T-cell (primary cell): ENCODE measurements around the gene ARL6IP5. TPM values are rescaled to one million over a fixed set of nuclear protein-coding genes. Genes with fewer than 3 reads are reported as not detected.

Source experiments
- ATAC-seq, 4 experiments: fragments of 200-7000 bp in 3 of 4; fragments of 150-1000 bp in 1 of 4; cut with Tn5 transposase; replicated peaks in 1 of 4; 1 replicate in 3 of 4; 2 replicates in 1 of 4; pipeline ENCODE4 v1.10.0; 2021; ENCODE audit warnings: moderate library complexity in 3 of 4, mild to moderate bottlenecking in 2 of 4, moderate number of reproducible peaks in 1 of 4
- CTCF ChIA-PET, 2 donors: fragments of 300-600 bp; sonication (Branson Sonifier 250); formaldehyde crosslinking; loops; one replicate each; lab custom pipeline; 2022; ENCODE audit warnings: antibody characterized with exemption in 2 of 2; lab: Charles Lee
- POLR2A ChIA-PET, 2 donors: fragments of 300-600 bp; sonication (Branson Sonifier 250); formaldehyde crosslinking; loops; one replicate each; lab custom pipeline; 2022; ENCODE audit warnings: antibody characterized with exemption in 2 of 2; lab: Charles Lee
- DNase-seq, 35 experiments: peaks; one replicate each; pipeline versions ENCODE4 v3.0.0 to v3.0.0-alpha.2; 2013 to 2023
- H3K27ac ChIP-seq: one replicate; pipeline ENCODE4 v1.5.1; 2013; ENCODE audit warnings: low read length
- H3K27me3 ChIP-seq, 2 experiments: replicated peaks in 1 of 2; 1 replicate in 1 of 2; 2 replicates in 1 of 2; pipeline versions ENCODE4 v1.6.1 to v1.7.0; 2013; ENCODE audit warnings: low read length in 1 of 2, mixed read lengths in 1 of 2; ENCODE audit not compliant: control insufficient read depth in 2 of 2, insufficient read depth in 2 of 2; ENCODE audit errors: extremely low read depth in 1 of 2
- H3K36me3 ChIP-seq, 2 donors: 1 replicate in 1 of 2; 2 replicates in 1 of 2; pipeline versions ENCODE4 v1.6.1 to v1.7.0; 2013; ENCODE audit warnings: low read length in 1 of 2; ENCODE audit not compliant: control insufficient read depth in 2 of 2, insufficient read depth in 1 of 2; ENCODE audit errors: extremely low read depth in 1 of 2
- H3K4me1 ChIP-seq, 2 experiments: 1 replicate in 1 of 2; 2 replicates in 1 of 2; pipeline versions ENCODE4 v1.6.1 to v1.7.0; 2013; ENCODE audit warnings: low read length in 2 of 2, mixed read lengths in 1 of 2; ENCODE audit not compliant: insufficient read depth in 2 of 2, control insufficient read depth in 1 of 2; ENCODE audit errors: extremely low read depth in 1 of 2
- H3K4me3 ChIP-seq, 2 donors: 1 replicate in 1 of 2; 2 replicates in 1 of 2; pipeline versions ENCODE4 v1.5.1 to v1.7.0; 2013; ENCODE audit warnings: mild to moderate bottlenecking in 2 of 2, low read length in 1 of 2, moderate library complexity in 1 of 2; ENCODE audit not compliant: control insufficient read depth in 1 of 2; ENCODE audit errors: extremely low read depth in 1 of 2
- H3K9me3 ChIP-seq: 2 replicates; pipeline ENCODE4 v1.7.0; 2013
- H3K27ac Mint-ChIP-seq, 2 donors: one replicate each; pipeline ENCODE4 v1.8.0; 2020 to 2021; ENCODE audit warnings: mild to moderate bottlenecking in 2 of 2, mixed read lengths in 2 of 2
- H3K27me3 Mint-ChIP-seq, 2 donors: one replicate each; pipeline ENCODE4 v1.8.0; 2021 to 2022; ENCODE audit warnings: mixed read lengths in 2 of 2
- H3K36me3 Mint-ChIP-seq: one replicate; pipeline ENCODE4 v1.8.0; 2021; ENCODE audit warnings: mixed read lengths
- H3K4me1 Mint-ChIP-seq, 3 donors: one replicate each; pipeline ENCODE4 v1.8.0; 2020 to 2022; ENCODE audit warnings: mixed read lengths in 3 of 3, mild to moderate bottlenecking in 1 of 3
- H3K4me3 Mint-ChIP-seq, 3 donors: one replicate each; pipeline ENCODE4 v1.8.0; 2020 to 2022; ENCODE audit warnings: mild to moderate bottlenecking in 3 of 3, mixed read lengths in 3 of 3, moderate library complexity in 3 of 3
- H3K9me3 Mint-ChIP-seq, 3 donors: one replicate each; pipeline ENCODE4 v1.8.0; 2020 to 2022; ENCODE audit warnings: mixed read lengths in 3 of 3
- WGBS: methylation state at CpG from one replicate; pipeline ENCODE4 v1.1.5; 2013; ENCODE audit warnings: missing lambda C conversion rate; ENCODE audit not compliant: insufficient coverage; 5-methylcytosine and 5-hydroxymethylcytosine counted together
- total RNA-seq, 35 experiments: library from RNA in 6 of 35; stranded (reverse) in 6 of 35; fragments of 120-200 nt in 1 of 35; gene quantifications; one replicate each; pipeline versions ENCODE4 v1.2.1 to v1.2.4 and lab custom pipeline; 2013 to 2026

ARL6IP5 gene
- total RNA-seq, 5 donors from 2014 or later (not counting 1 experiment from before 2014, with no cell fraction given) = 106 to 135 (median 127) TPM

GRCh38 chr3:69115731-69116130, 31.0 kb downstream of the ARL6IP5 start:
- ATAC-seq = no peak
- Mint-ChIP-seq H3K4me1 (peaks cover 0 to 6% (median under 1%) of the 10 kb centered on the region in 3 donors), H3K4me3 (no peak overlapping the region), H3K36me3 (no peaks in the 10 kb centered on the region), H3K27ac (no peak overlapping the region), H3K9me3 (no peaks in the 10 kb centered on the region), H3K27me3 (no peaks in the 10 kb centered on the region)
- WGBS = no CpG with 5 or more reads among the region's 2 CpGs
- Histone ChIP-seq H3K4me3 (no peak overlapping the region), H3K36me3 (no peaks in the 10 kb centered on the region), H3K9me3 (no peaks in the 10 kb centered on the region), H3K27me3 (peaks cover 0 to 4% of the 10 kb centered on the region in 2 experiments), H3K4me1 (no peaks in the 10 kb centered on the region), H3K27ac (no peak overlapping the region)
- CTCF ChIA-PET = no interaction called here
- POLR2A ChIA-PET = interaction anchor here in 1 of 2 donors (0.6 kb wide), 1 partner anchor 121 kb away, joined by 3 read pairs; no protein-coding TSS in a partner anchor
- no peak for DNase-seq

DNA sequence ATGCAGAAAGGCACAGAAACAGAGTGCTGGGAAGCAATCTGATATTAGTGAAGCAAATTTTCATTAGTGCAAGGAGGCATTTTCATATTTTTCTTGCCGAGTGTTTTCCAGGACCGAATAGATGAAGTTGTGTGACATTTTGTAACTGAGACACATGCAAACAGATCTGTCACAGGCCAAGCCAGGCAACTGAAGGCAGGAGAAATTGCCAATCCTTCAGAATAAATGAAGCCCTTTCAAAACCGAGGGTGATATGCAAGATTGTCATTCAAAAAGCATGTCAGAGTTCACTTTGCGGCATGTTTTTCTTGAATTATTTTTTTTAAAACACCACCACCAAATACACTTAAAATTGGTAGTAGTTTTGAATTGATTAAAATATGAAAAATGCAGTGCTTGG, 31.4 kb downstream of the ARL6IP5 start:
- 94% methylated on average over 2 of the region's 4 CpGs for WGBS
- CTCF ChIA-PET = no interaction called here
- H3K36me3 Mint-ChIP-seq = no peaks in the 10 kb centered on the region

GRCh38 chr3:69116897-69117296, 32.2 kb downstream of the ARL6IP5 start:
- Mint-ChIP-seq H3K36me3 (no peaks in the 10 kb centered on the region), H3K4me3 (no peak overlapping the region), H3K27me3 (no peaks in the 10 kb centered on the region), H3K9me3 (no peaks in the 10 kb centered on the region), H3K4me1 (peaks cover 0 to 5% (median 5%) of the 10 kb centered on the region in 3 donors), H3K27ac (no peak overlapping the region)
- H3K27ac ChIP-seq = no peak overlapping the region
- H3K4me3 ChIP-seq = no peak overlapping the region
- no peak for ATAC-seq
- H3K9me3 ChIP-seq = no peaks in the 10 kb centered on the region
- ChIA-PET POLR2A (interaction anchor here (0.6 kb wide), 2 partner anchors 11 kb away, joined by 3 to 6 read pairs; no protein-coding TSS in a partner anchor), CTCF (no interaction called here)
- DNase-seq = no peak
- no peaks in the 10 kb centered on the region for H3K36me3 ChIP-seq
- H3K4me1 ChIP-seq = no peaks in the 10 kb centered on the region
- peaks cover 0 to 4% of the 10 kb centered on the region in 2 experiments for H3K27me3 ChIP-seq
- no CpG with 5 or more reads among the region's 3 CpGs for WGBS

More for the DNA sequence above, 31.4 kb downstream of the ARL6IP5 start:
- Histone ChIP-seq H3K4me3 (no peak overlapping the region), H3K4me1 (no peaks in the 10 kb centered on the region), H3K9me3 (no peaks in the 10 kb centered on the region), H3K27me3 (peaks cover 0 to 4% of the 10 kb centered on the region in 2 experiments), H3K36me3 (no peaks in the 10 kb centered on the region), H3K27ac (no peak overlapping the region)
- H3K4me3 Mint-ChIP-seq = no peak overlapping the region
- POLR2A ChIA-PET = no interaction called here
- H3K27ac Mint-ChIP-seq = no peak overlapping the region
- H3K9me3 Mint-ChIP-seq = no peaks in the 10 kb centered on the region
- no peak for DNase-seq
- H3K27me3 Mint-ChIP-seq = no peaks in the 10 kb centered on the region
- ATAC-seq = no peak
- H3K4me1 Mint-ChIP-seq = peaks cover 0 to 6% (median 5%) of the 10 kb centered on the region in 3 donors

GRCh38 chr3:69118555-69118954, 33.8 kb downstream of the ARL6IP5 start:
- Histone ChIP-seq H3K4me1 (no peaks in the 10 kb centered on the region), H3K27ac (no peak overlapping the region), H3K4me3 (no peak overlapping the region), H3K27me3 (peaks cover 0 to 4% of the 10 kb centered on the region in 2 experiments), H3K9me3 (no peaks in the 10 kb centered on the region), H3K36me3 (no peaks in the 10 kb centered on the region)
- H3K27ac Mint-ChIP-seq = no peak overlapping the region
- H3K36me3 Mint-ChIP-seq = no peaks in the 10 kb centered on the region
- ChIA-PET POLR2A (no interaction called here), CTCF (interaction anchor here (0.5 to 1.2 kb wide), 2 partner anchors 50 to 830 kb away, joined by 3 read pairs; no protein-coding TSS in a partner anchor)
- DNase-seq (no peak), ATAC-seq (no peak)
- WGBS = 93% methylated on average over 3 of the region's 12 CpGs
- no peaks in the 10 kb centered on the region for H3K27me3 Mint-ChIP-seq
- H3K4me3 Mint-ChIP-seq = no peak overlapping the region
- H3K9me3 Mint-ChIP-seq = no peaks in the 10 kb centered on the region
- peaks cover 0 to 5% (median 5%) of the 10 kb centered on the region in 3 donors for H3K4me1 Mint-ChIP-seq

GRCh38 chr3:69119138-69119537, 34.4 kb downstream of the ARL6IP5 start:
- WGBS = 93% methylated on average over 2 of the region's 6 CpGs

DNA sequence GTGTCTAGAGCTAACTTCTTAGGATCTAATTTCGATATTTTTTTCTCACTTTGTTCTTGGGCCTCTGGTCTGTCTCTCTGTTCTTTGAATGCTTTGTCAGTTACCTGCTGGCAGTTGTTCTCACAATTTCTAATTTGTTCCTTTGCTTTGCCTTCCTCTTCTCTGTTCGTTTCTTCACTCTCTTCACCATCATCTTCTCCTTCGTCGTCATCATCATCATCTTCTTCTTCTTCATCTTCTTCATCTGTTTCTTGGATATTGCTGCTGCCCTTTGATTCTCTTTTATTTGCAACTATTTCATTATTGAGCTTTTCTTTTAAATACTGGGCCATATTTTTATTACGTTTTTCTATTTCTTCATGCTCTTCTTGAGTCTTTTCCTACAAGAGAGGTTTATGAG, 34.9 kb downstream of the ARL6IP5 start:
- H3K9me3 ChIP-seq = no peaks in the 10 kb centered on the region
- ChIA-PET CTCF (interaction anchor here (0.6 to 2.7 kb wide), 11 partner anchors 8 to 353 kb away, joined by 3 to 21 read pairs (median 4); no protein-coding TSS in a partner anchor), POLR2A (interaction anchor here in 1 of 2 donors (0.6 kb wide), 1 partner anchor 54 kb away, joined by 5 read pairs; no protein-coding TSS in a partner anchor)
- 62% methylated on average over 2 of the region's 5 CpGs for WGBS
- Mint-ChIP-seq H3K4me3 (no peak overlapping the region), H3K27me3 (peaks cover 0 to 1% of the 10 kb centered on the region in 2 donors), H3K4me1 (peaks cover 0 to 5% (median 5%) of the 10 kb centered on the region in 3 donors), H3K27ac (no peak overlapping the region), H3K36me3 (no peaks in the 10 kb centered on the region), H3K9me3 (no peaks in the 10 kb centered on the region)
- no peak overlapping the region for H3K27ac ChIP-seq
- no peaks in the 10 kb centered on the region for H3K4me1 ChIP-seq
- ATAC-seq (no peak), DNase-seq (no peak)
- H3K27me3 ChIP-seq = peaks cover 0 to 4% of the 10 kb centered on the region in 2 experiments
- no peaks in the 10 kb centered on the region for H3K36me3 ChIP-seq
- no peak overlapping the region for H3K4me3 ChIP-seq

More at GRCh38 chr3:69119138-69119537, 34.4 kb downstream of the ARL6IP5 start:
- peaks cover 0 to 1% of the 10 kb centered on the region in 2 donors for H3K27me3 Mint-ChIP-seq
- DNase-seq (no peak), ATAC-seq (no peak)
- H3K36me3 Mint-ChIP-seq = no peaks in the 10 kb centered on the region
- H3K4me3 ChIP-seq = no peak overlapping the region
- H3K27ac ChIP-seq = no peak overlapping the region
- no peaks in the 10 kb centered on the region for H3K36me3 ChIP-seq
- H3K27ac Mint-ChIP-seq = no peak overlapping the region
- CTCF ChIA-PET = interaction anchor here (1.2 to 2.7 kb wide), 4 partner anchors 27 to 187 kb away, joined by 3 to 21 read pairs (median 12); no protein-coding TSS in a partner anchor
- H3K27me3 ChIP-seq = peaks cover 0 to 4% of the 10 kb centered on the region in 2 experiments
- H3K4me1 Mint-ChIP-seq = peaks cover 0 to 5% (median 5%) of the 10 kb centered on the region in 3 donors
- no peak overlapping the region for H3K4me3 Mint-ChIP-seq
- POLR2A ChIA-PET = no interaction called here
- no peaks in the 10 kb centered on the region for H3K9me3 ChIP-seq
- no peaks in the 10 kb centered on the region for H3K9me3 Mint-ChIP-seq
- H3K4me1 ChIP-seq = no peaks in the 10 kb centered on the region
